ENCODE data around the gene LMBR1. TPM values are rescaled to one million over a fixed set of nuclear protein-coding genes. Genes with fewer than 3 reads are reported as not detected.

Gene LMBR1
- total and polyA plus RNA-seq, 2 donors (not counting 1 experiment from before 2014, with no cell fraction given): 19.7 to 85.2 TPM

DNA sequence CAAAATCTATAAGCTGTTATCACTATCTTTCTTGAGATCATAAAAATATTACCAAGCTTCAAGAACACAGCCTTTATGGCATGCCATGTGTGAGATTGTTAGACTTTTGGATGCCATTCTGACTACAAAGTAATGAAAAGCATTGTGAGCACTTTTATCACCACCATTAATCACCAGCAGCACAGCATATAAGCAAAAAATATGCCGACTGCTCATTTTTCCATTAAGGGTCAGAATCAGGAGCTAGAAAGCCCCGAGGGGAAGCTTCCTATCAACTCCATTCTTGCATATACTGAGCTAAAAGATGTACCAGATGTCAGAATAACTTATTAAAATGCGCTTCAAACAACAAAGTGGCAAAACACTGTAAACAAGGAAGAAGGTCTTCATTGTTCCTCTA, 114.3 kb downstream of the LMBR1 start:
- H3K9me3 ChIP-seq (ENCODE audit: control extremely low read depth in 1 of 3, control insufficient read depth in 2 of 3, insufficient read depth in 1 of 3, low read length in 2 of 3): no peaks in the 10 kb centered on the region
- H4K20me1 ChIP-seq (ENCODE audit: control insufficient read depth, insufficient read depth, low read length, poor library complexity, severe bottlenecking): no peaks in the 10 kb centered on the region
- TF ChIP-seq EZH2 (IDR thresholded peaks at IDR 0.05; ENCODE audit: borderline replicate concordance, insufficient read depth, low read depth, low read length, poor library complexity, severe bottlenecking): no peak
- TF ChIP-seq, protein P1, sequence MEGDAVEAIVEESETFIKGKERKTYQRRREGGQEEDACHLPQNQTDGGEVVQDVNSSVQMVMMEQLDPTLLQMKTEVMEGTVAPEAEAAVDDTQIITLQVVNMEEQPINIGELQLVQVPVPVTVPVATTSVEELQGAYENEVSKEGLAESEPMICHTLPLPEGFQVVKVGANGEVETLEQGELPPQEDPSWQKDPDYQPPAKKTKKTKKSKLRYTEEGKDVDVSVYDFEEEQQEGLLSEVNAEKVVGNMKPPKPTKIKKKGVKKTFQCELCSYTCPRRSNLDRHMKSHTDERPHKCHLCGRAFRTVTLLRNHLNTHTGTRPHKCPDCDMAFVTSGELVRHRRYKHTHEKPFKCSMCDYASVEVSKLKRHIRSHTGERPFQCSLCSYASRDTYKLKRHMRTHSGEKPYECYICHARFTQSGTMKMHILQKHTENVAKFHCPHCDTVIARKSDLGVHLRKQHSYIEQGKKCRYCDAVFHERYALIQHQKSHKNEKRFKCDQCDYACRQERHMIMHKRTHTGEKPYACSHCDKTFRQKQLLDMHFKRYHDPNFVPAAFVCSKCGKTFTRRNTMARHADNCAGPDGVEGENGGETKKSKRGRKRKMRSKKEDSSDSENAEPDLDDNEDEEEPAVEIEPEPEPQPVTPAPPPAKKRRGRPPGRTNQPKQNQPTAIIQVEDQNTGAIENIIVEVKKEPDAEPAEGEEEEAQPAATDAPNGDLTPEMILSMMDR (IDR thresholded peaks at IDR 0.05): no peak
- peaks cover 2% of the 10 kb centered on the region for H3K9me3 Mint-ChIP-seq (ENCODE audit: insufficient read depth)
- no CpG with 5 or more reads among the region's 3 CpGs for WGBS (ENCODE audit: insufficient coverage)
- ChIA-PET POLR2A (no interaction called here), CTCF (interaction anchor here (1.6 kb wide), 1 partner anchor 14 kb away, joined by 3 read pairs; no protein-coding TSS in a partner anchor)
- no peak overlapping the region for H3K4me2 ChIP-seq (replicated peaks; ENCODE audit: low read depth, low read length, poor library complexity, severe bottlenecking)
- DNase-seq: no peak
- H3K4me1 Mint-ChIP-seq: peaks cover 38% of the 10 kb centered on the region
- H3K4me3 Mint-ChIP-seq: no peak overlapping the region
- H3K27ac ChIP-seq (ENCODE audit: low read length in 2 of 2): no peak overlapping the region
- H3K79me2 ChIP-seq (ENCODE audit: control insufficient read depth, insufficient read depth, low read length): no peaks in the 10 kb centered on the region
- H2AFZ ChIP-seq (ENCODE audit: insufficient read depth, low read depth, low read length, poor library complexity, severe bottlenecking): no peak overlapping the region
- no peak overlapping the region for H3K27ac Mint-ChIP-seq
- H3K27me3 ChIP-seq (replicated peaks in 1 of 4; ENCODE audit: control extremely low read depth in 1 of 4, control insufficient read depth in 3 of 4, insufficient read depth in 4 of 4, low read length in 3 of 4): no peaks in the 10 kb centered on the region
- no peak for ATAC-seq (ENCODE audit: low read depth)
- H3K27me3 Mint-ChIP-seq: no peaks in the 10 kb centered on the region
- peaks cover 15 to 22% of the 10 kb centered on the region in 2 donors for H3K4me1 ChIP-seq (ENCODE audit: control insufficient read depth in 2 of 2, insufficient read depth in 2 of 2, low read length in 2 of 2)
- intact Hi-C loops (cut with micrococcal nuclease): no loop called here
- H3K4me3 ChIP-seq (ENCODE audit: control extremely low read depth in 1 of 5, extremely low read depth in 1 of 5, insufficient read depth in 1 of 5, low read depth in 2 of 5, low read length in 4 of 5): no peak overlapping the region
- H3K36me3 ChIP-seq (replicated peaks in 1 of 2; ENCODE audit: control extremely low read depth in 1 of 2, control insufficient read depth in 1 of 2, extremely low read depth in 1 of 2, insufficient read depth in 2 of 2, low read length in 1 of 2): no peaks in the 10 kb centered on the region
- H3K9ac ChIP-seq (ENCODE audit: low read length): no peak overlapping the region

DNA sequence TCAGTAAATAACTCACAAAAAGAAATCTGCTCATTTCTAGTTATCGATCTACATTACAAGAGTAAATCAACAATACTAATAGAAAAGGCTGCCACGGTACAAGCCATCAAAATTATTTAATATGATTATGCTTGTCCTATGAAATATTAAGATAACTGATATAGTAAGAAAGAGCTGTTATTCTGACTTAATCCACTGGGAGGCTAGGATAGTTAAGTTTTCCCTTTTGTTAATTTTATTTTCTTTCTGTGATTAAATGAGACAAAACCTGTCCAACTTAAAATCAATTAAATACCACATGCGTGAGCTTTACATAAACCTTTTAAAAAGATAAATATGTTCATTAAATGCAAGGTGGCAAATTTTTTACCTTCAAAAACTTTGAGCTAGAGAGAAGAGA, 114.8 kb downstream of the LMBR1 start:
- no peaks in the 10 kb centered on the region for H3K27me3 ChIP-seq (replicated peaks in 1 of 4; ENCODE audit: control extremely low read depth in 1 of 4, control insufficient read depth in 3 of 4, insufficient read depth in 4 of 4, low read length in 3 of 4)
- no peak overlapping the region for H3K9ac ChIP-seq (ENCODE audit: low read length)
- H3K9me3 ChIP-seq (ENCODE audit: control extremely low read depth in 1 of 3, control insufficient read depth in 2 of 3, insufficient read depth in 1 of 3, low read length in 2 of 3): no peaks in the 10 kb centered on the region
- H3K4me2 ChIP-seq (replicated peaks; ENCODE audit: low read depth, low read length, poor library complexity, severe bottlenecking): no peak overlapping the region
- CTCF ChIA-PET: interaction anchor here (1.6 kb wide), 1 partner anchor 14 kb away, joined by 3 read pairs; no protein-coding TSS in a partner anchor
- no peaks in the 10 kb centered on the region for H3K27me3 Mint-ChIP-seq
- H3K36me3 ChIP-seq (replicated peaks in 1 of 2; ENCODE audit: control extremely low read depth in 1 of 2, control insufficient read depth in 1 of 2, extremely low read depth in 1 of 2, insufficient read depth in 2 of 2, low read length in 1 of 2): no peaks in the 10 kb centered on the region
- no peak overlapping the region for H2AFZ ChIP-seq (ENCODE audit: insufficient read depth, low read depth, low read length, poor library complexity, severe bottlenecking)
- H3K27ac Mint-ChIP-seq: no peak overlapping the region
- WGBS (ENCODE audit: insufficient coverage): no CpG with 5 or more reads among the region's 3 CpGs
- TF ChIP-seq, protein P1 (IDR thresholded peaks at IDR 0.05): peak; percentile 35
- no peak for TF ChIP-seq EZH2 (IDR thresholded peaks at IDR 0.05; ENCODE audit: borderline replicate concordance, insufficient read depth, low read depth, low read length, poor library complexity, severe bottlenecking)
- DNase-seq (no peak), ATAC-seq (ENCODE audit: low read depth) (no peak)
- peaks cover 2% of the 10 kb centered on the region for H3K9me3 Mint-ChIP-seq (ENCODE audit: insufficient read depth)
- no peak overlapping the region for H3K4me3 ChIP-seq (ENCODE audit: control extremely low read depth in 1 of 5, extremely low read depth in 1 of 5, insufficient read depth in 1 of 5, low read depth in 2 of 5, low read length in 4 of 5)
- peaks cover 43% of the 10 kb centered on the region for H3K4me1 Mint-ChIP-seq
- intact Hi-C loops (cut with micrococcal nuclease): no loop called here
- no peaks in the 10 kb centered on the region for H3K79me2 ChIP-seq (ENCODE audit: control insufficient read depth, insufficient read depth, low read length)
- H4K20me1 ChIP-seq (ENCODE audit: control insufficient read depth, insufficient read depth, low read length, poor library complexity, severe bottlenecking): no peaks in the 10 kb centered on the region
- H3K4me1 ChIP-seq (ENCODE audit: control insufficient read depth in 2 of 2, insufficient read depth in 2 of 2, low read length in 2 of 2): peaks cover 15 to 22% of the 10 kb centered on the region in 2 donors
- no peak overlapping the region for H3K27ac ChIP-seq (ENCODE audit: low read length in 2 of 2)
- POLR2A ChIA-PET: no interaction called here
- H3K4me3 Mint-ChIP-seq: no peak overlapping the region
